GM23338 (cell line): ENCODE measurements around the gene YBEY. TPM values are rescaled to one million over a fixed set of nuclear protein-coding genes. Genes with fewer than 3 reads are reported as not detected.

Experiments used
- ATAC-seq: fragments of 200-7000 bp; cut with Tn5 transposase; 3 replicates; pipeline ENCODE4 v1.9.1; 2020
- DNase-seq: peaks from one replicate; pipeline ENCODE4 v3.0.0-alpha.2; 2015; ENCODE audit warnings: low spot score
- H2AFZ ChIP-seq: fragments of 200-600 bp; sonication (generic); 2 replicates; pipeline ENCODE4 v1.8.0; 2016; ENCODE audit warnings: antibody characterized with exemption, mild to moderate bottlenecking, moderate library complexity
- H3F3A ChIP-seq: fragments of 200-600 bp; sonication (generic); replicated peaks from 2 replicates; pipeline ENCODE4 v1.8.0; 2017; ENCODE audit warnings: antibody characterized with exemption, mixed run types, low read depth
- H3K27ac ChIP-seq: fragments of 200-600 bp; sonication (generic); 2 replicates; pipeline ENCODE4 v1.6.1; 2016; ENCODE audit warnings: low read depth
- H3K27me3 ChIP-seq: fragments of 200-600 bp; sonication (generic); 2 replicates; pipeline ENCODE4 v1.8.0; 2016; ENCODE audit warnings: mild to moderate bottlenecking, mixed run types, moderate library complexity; ENCODE audit not compliant: insufficient read depth
- H3K36me3 ChIP-seq: fragments of 200-600 bp; sonication (generic); 2 replicates; pipeline ENCODE4 v1.8.0; 2016; ENCODE audit warnings: mild to moderate bottlenecking; ENCODE audit not compliant: insufficient read depth
- H3K4me1 ChIP-seq: fragments of 200-600 bp; sonication (generic); 2 replicates; pipeline ENCODE4 v1.8.0; 2016; ENCODE audit warnings: mild to moderate bottlenecking, moderate library complexity; ENCODE audit not compliant: insufficient read depth
- H3K4me2 ChIP-seq: fragments of 200-600 bp; sonication (generic); 2 replicates; pipeline ENCODE4 v1.7.1; 2017; ENCODE audit warnings: mixed run types
- H3K4me3 ChIP-seq: fragments of 200-600 bp; sonication (generic); 2 replicates; pipeline ENCODE4 v1.6.1; 2016; ENCODE audit warnings: mixed run types
- H3K79me2 ChIP-seq: fragments of 200-600 bp; sonication (generic); replicated peaks from 2 replicates; pipeline ENCODE4 v1.8.0; 2017; ENCODE audit warnings: mild to moderate bottlenecking; ENCODE audit not compliant: insufficient read depth
- H3K9me2 ChIP-seq: fragments of 200-600 bp; sonication (generic); 2 replicates; pipeline ENCODE4 v1.8.0; 2017; ENCODE audit not compliant: insufficient read depth
- H4K20me1 ChIP-seq: fragments of 200-600 bp; sonication (generic); replicated peaks from 2 replicates; pipeline ENCODE4 v1.8.0; 2017; ENCODE audit warnings: mild to moderate bottlenecking; ENCODE audit not compliant: insufficient read depth
- H3K27ac Mint-ChIP-seq: 2 replicates; pipeline ENCODE4 v1.8.0; 2020; ENCODE audit warnings: inconsistent platforms, mild to moderate bottlenecking, moderate library complexity, mixed read lengths
- H3K27me3 Mint-ChIP-seq: 3 replicates; pipeline ENCODE4 v1.8.0; 2022; ENCODE audit warnings: low read depth, mild to moderate bottlenecking, moderate library complexity, mixed read lengths, inconsistent platforms; ENCODE audit not compliant: insufficient read depth, poor library complexity
- H3K36me3 Mint-ChIP-seq: 3 replicates; pipeline ENCODE4 v1.8.0; 2021; ENCODE audit warnings: low read depth, mild to moderate bottlenecking, inconsistent platforms, moderate library complexity, mixed read lengths
- H3K4me1 Mint-ChIP-seq: 3 replicates; pipeline ENCODE4 v1.8.0; 2020; ENCODE audit warnings: mild to moderate bottlenecking, inconsistent platforms, mixed read lengths
- H3K4me3 Mint-ChIP-seq: 3 replicates; pipeline ENCODE4 v1.8.0; 2021; ENCODE audit warnings: moderate library complexity, mild to moderate bottlenecking, inconsistent platforms, mixed read lengths
- H3K9me3 Mint-ChIP-seq: 3 replicates; pipeline ENCODE4 v1.8.0; 2020; ENCODE audit warnings: moderate library complexity, mild to moderate bottlenecking, inconsistent platforms, mixed read lengths
- CREB1 ChIP-seq: fragments of 250-450 bp; sonication (Bioruptor Pico); IDR thresholded peaks from 2 replicates; pipeline ENCODE4 v1.5.0; 2020; ENCODE audit warnings: low read depth, mild to moderate bottlenecking, moderate library complexity
- ETS1 ChIP-seq: IDR thresholded peaks from 2 replicates; pipeline ENCODE4 v1.6.1; 2016; ENCODE audit warnings: antibody characterized with exemption
- EZH2 ChIP-seq: fragments of 200-600 bp; sonication (generic); IDR thresholded peaks from one replicate; pipeline ENCODE4 v1.8.0; 2017; ENCODE audit warnings: antibody characterized with exemption, mild to moderate bottlenecking, low read depth; ENCODE audit not compliant: unreplicated experiment
- EZH2phosphoT487 ChIP-seq: fragments of 200-600 bp; sonication (generic); IDR thresholded peaks from one replicate; pipeline ENCODE4 v1.8.1; 2018; ENCODE audit warnings: antibody characterized with exemption; ENCODE audit not compliant: unreplicated experiment
- JUNB ChIP-seq: IDR thresholded peaks from one replicate; pipeline ENCODE4 v1.6.1; 2016; ENCODE audit warnings: antibody characterized with exemption; ENCODE audit not compliant: unreplicated experiment
- NANOG ChIP-seq: IDR thresholded peaks from 2 replicates; pipeline ENCODE4 v1.6.1; 2016; ENCODE audit warnings: antibody characterized with exemption, borderline replicate concordance
- POLR2AphosphoS5 ChIP-seq: IDR thresholded peaks from 2 replicates; pipeline ENCODE4 v1.6.1; 2016; ENCODE audit warnings: antibody characterized with exemption, low read depth
- STAT1 ChIP-seq: IDR thresholded peaks from one replicate; pipeline ENCODE4 v1.6.1; 2016; ENCODE audit warnings: antibody characterized with exemption; ENCODE audit not compliant: unreplicated experiment
- ZNF114 ChIP-seq: fragments of 250-450 bp; sonication (Bioruptor Pico); IDR thresholded peaks from 2 replicates; pipeline ENCODE4 v1.5.0; 2020; ENCODE audit warnings: mild to moderate bottlenecking, moderate library complexity
- ZNF331 ChIP-seq: fragments of 250-450 bp; sonication (Bioruptor Pico); IDR thresholded peaks from 2 replicates; pipeline ENCODE4 v1.5.0; 2020; ENCODE audit warnings: low read depth, mild to moderate bottlenecking, moderate library complexity
- ZNF462 ChIP-seq: fragments of 250-450 bp; sonication (Bioruptor Pico); IDR thresholded peaks from 2 replicates; pipeline ENCODE4 v1.5.0; 2020; ENCODE audit warnings: mild to moderate bottlenecking, moderate library complexity
- polyA plus RNA-seq: library from polyadenylated mRNA; unstranded; fragments of >200 nt; fragmentation: Nextera tagmentation; extraction: Ambion mirVana; gene quantifications from 2 replicates; pipeline ENCODE4 v1.2.1, GENCODE V29; 2016
- total RNA-seq: library from RNA; depleted of rRNA; stranded (reverse); fragments of >200 nt; shearing (Covaris generic); gene quantifications from 2 replicates; pipeline ENCODE4 v1.2.3, GENCODE V29; 2014
- TF ChIP-seq, protein P1 (sequence below), 2 experiments: fragments of 200-600 bp in 1 of 2; sonication (generic) in 1 of 2; conservative IDR thresholded peaks; 2 replicates each; pipeline versions ENCODE4 v1.5.1 to v1.6.1; 2016 to 2017; ENCODE audit warnings: antibody characterized with exemption in 2 of 2, low read depth in 2 of 2, mild to moderate bottlenecking in 2 of 2, moderate library complexity in 1 of 2
- TF ChIP-seq, protein P2 (sequence below): IDR thresholded peaks from one replicate; pipeline ENCODE4 v1.6.1; 2018; ENCODE audit warnings: antibody characterized with exemption; ENCODE audit not compliant: unreplicated experiment

YBEY gene
- total and polyA plus RNA-seq, 2 experiments from 2014 or later = 28.1 to 31.8 TPM

GRCh38 chr21:46311568-46311967, 25.4 kb downstream of the YBEY start:
- no peak overlapping the region for H3K27ac ChIP-seq

More at GRCh38 chr21:46311568-46311967, 25.4 kb downstream of the YBEY start:
- no peak for ATAC-seq
- no peaks in the 10 kb centered on the region for H3K4me1 ChIP-seq
- H3K79me2 ChIP-seq = no peaks in the 10 kb centered on the region
- no peak overlapping the region for H3K4me3 ChIP-seq
- Mint-ChIP-seq H3K4me3 (no peak overlapping the region), H3K4me1 (no peaks in the 10 kb centered on the region), H3K27ac (no peak overlapping the region), H3K27me3 (peaks cover 6% of the 10 kb centered on the region), H3K36me3 (peaks cover 44% of the 10 kb centered on the region), H3K9me3 (no peaks in the 10 kb centered on the region)
- no peaks in the 10 kb centered on the region for H3K9me2 ChIP-seq
- H2AFZ ChIP-seq = no peak overlapping the region
- H4K20me1 ChIP-seq = no peaks in the 10 kb centered on the region; the same call in 1 of the 2 replicates
- no peak for DNase-seq
- H3K36me3 ChIP-seq = peaks cover 21% of the 10 kb centered on the region
- no peak for TF ChIP-seq POLR2AphosphoS5
- TF ChIP-seq NANOG = no peak
- TF ChIP-seq STAT1 = no peak
- no peak for TF ChIP-seq JUNB
- TF ChIP-seq, protein P1, sequence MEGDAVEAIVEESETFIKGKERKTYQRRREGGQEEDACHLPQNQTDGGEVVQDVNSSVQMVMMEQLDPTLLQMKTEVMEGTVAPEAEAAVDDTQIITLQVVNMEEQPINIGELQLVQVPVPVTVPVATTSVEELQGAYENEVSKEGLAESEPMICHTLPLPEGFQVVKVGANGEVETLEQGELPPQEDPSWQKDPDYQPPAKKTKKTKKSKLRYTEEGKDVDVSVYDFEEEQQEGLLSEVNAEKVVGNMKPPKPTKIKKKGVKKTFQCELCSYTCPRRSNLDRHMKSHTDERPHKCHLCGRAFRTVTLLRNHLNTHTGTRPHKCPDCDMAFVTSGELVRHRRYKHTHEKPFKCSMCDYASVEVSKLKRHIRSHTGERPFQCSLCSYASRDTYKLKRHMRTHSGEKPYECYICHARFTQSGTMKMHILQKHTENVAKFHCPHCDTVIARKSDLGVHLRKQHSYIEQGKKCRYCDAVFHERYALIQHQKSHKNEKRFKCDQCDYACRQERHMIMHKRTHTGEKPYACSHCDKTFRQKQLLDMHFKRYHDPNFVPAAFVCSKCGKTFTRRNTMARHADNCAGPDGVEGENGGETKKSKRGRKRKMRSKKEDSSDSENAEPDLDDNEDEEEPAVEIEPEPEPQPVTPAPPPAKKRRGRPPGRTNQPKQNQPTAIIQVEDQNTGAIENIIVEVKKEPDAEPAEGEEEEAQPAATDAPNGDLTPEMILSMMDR (conservative IDR thresholded peaks at IDR 0.05; ENCODE audit: low read depth in 2 of 2) = no peak
- TF ChIP-seq EZH2 = no peak
- TF ChIP-seq ZNF331 (CRISPR knock-in tag) = no peak
- TF ChIP-seq, protein P2, sequence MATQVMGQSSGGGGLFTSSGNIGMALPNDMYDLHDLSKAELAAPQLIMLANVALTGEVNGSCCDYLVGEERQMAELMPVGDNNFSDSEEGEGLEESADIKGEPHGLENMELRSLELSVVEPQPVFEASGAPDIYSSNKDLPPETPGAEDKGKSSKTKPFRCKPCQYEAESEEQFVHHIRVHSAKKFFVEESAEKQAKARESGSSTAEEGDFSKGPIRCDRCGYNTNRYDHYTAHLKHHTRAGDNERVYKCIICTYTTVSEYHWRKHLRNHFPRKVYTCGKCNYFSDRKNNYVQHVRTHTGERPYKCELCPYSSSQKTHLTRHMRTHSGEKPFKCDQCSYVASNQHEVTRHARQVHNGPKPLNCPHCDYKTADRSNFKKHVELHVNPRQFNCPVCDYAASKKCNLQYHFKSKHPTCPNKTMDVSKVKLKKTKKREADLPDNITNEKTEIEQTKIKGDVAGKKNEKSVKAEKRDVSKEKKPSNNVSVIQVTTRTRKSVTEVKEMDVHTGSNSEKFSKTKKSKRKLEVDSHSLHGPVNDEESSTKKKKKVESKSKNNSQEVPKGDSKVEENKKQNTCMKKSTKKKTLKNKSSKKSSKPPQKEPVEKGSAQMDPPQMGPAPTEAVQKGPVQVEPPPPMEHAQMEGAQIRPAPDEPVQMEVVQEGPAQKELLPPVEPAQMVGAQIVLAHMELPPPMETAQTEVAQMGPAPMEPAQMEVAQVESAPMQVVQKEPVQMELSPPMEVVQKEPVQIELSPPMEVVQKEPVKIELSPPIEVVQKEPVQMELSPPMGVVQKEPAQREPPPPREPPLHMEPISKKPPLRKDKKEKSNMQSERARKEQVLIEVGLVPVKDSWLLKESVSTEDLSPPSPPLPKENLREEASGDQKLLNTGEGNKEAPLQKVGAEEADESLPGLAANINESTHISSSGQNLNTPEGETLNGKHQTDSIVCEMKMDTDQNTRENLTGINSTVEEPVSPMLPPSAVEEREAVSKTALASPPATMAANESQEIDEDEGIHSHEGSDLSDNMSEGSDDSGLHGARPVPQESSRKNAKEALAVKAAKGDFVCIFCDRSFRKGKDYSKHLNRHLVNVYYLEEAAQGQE = no peak
- no peak for TF ChIP-seq ZNF114 (CRISPR knock-in tag)
- no peak for TF ChIP-seq CREB1 (CRISPR knock-in tag)
- no peak for TF ChIP-seq ZNF462 (CRISPR knock-in tag)
- TF ChIP-seq ETS1 = no peak
- no peak for TF ChIP-seq EZH2phosphoT487
- H3F3A ChIP-seq = 0 out of 2 replicates have a peak, but pooled peaks cover 3% of the 10 kb centered on the region
- H3K4me2 ChIP-seq = no peak overlapping the region
- no peaks in the 10 kb centered on the region for H3K27me3 ChIP-seq
